NT2/D1 (cell line): ENCODE measurements around the gene FAM83D.

ENCODE experiments used
- SUZ12 ChIP-seq: IDR thresholded peaks from 2 replicates; pipeline ENCODE4 v1.6.1; 2011; ENCODE audit not compliant: insufficient read length, insufficient read depth; ENCODE audit errors: extremely low read depth
- YY1 ChIP-seq: IDR thresholded peaks from 2 replicates; pipeline ENCODE4 v1.6.1; 2011; ENCODE audit not compliant: insufficient read length, insufficient read depth
- ZNF274 ChIP-seq: IDR thresholded peaks from 2 replicates; pipeline ENCODE4 v1.6.1; 2011; ENCODE audit warnings: mild to moderate bottlenecking, low read depth, low read length

- no peak for TF ChIP-seq YY1
- TF ChIP-seq SUZ12, result no peak
- no peak for TF ChIP-seq ZNF274
These were observed 53.6 kb downstream of the FAM83D start for GRCh38 chr20:38979842-38980241.
